H1 (cell line): ENCODE results near the gene WFDC11. TPM values are rescaled to one million over a fixed set of nuclear protein-coding genes. Genes with fewer than 3 reads are reported as not detected.

Source experiments
- CHD7 ChIP-seq: fragments of 300-600 bp; sonication (generic); IDR thresholded peaks from 2 replicates; pipeline ENCODE4 v1.7.1; 2012; ENCODE audit warnings: low read length, moderate library complexity, mild to moderate bottlenecking, inconsistent platforms; ENCODE audit not compliant: insufficient replicate concordance
- HDAC6 ChIP-seq: IDR thresholded peaks from one replicate; pipeline ENCODE4 v1.7.1; 2012; ENCODE audit warnings: low read depth, mild to moderate bottlenecking, inconsistent platforms, low read length, moderate library complexity
- JUND ChIP-seq: IDR thresholded peaks from 2 replicates; pipeline ENCODE4 v1.6.1; 2011; ENCODE audit warnings: mild to moderate bottlenecking, improper control_type of control experiment, low read length
- polyA plus RNA-seq, 7 experiments: library from polyadenylated mRNA; depleted of rRNA in 3 of 7; stranded (reverse) in 5 of 7; unstranded in 2 of 7; fragments of >200 nt in 5 of 7; fragments of 200-250 nt in 2 of 7; gene quantifications; 1 replicate in 5 of 7; 2 replicates in 1 of 7; 4 replicates in 1 of 7; pipeline versions ENCODE4 v1.2.1 to v1.2.3, GENCODE V29; 2011 to 2013; ENCODE audit warnings: missing spikeins in 2 of 7, mixed read lengths in 2 of 7
- total RNA-seq: library from RNA; stranded (reverse); fragmentation: NEBNext Ultra II Directional; extraction: Animal tissue kit (Norgen Biotek cat#: 25700); gene quantifications from 2 replicates; pipeline ENCODE4 v1.2.1, GENCODE V29; 2021

The WFDC11 gene
- total and polyA plus RNA-seq, 2 of the 8 experiments (the other 6 are each of a cell fraction or from before 2014, with no cell fraction given): not detected

DNA sequence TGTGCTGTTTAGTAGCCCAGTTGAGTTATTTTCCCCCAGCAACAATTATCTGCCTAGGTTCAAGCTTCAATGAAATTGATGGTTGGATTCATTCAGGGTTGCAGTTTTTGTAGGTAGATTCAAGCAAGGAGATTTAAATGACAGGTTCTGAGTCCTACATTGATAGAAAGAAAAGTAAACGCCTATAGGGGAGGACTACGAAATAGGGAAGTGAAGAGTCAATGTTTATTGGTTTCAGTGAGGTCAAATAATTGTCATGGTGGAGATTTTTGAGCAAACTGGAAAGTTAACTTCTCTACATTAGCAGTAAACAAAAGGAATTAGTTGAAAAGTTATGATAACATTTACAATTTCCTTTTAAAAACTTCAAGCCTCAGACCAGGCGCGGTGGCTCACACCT lies 31.1 kb upstream of the WFDC11 start (continued):
- TF ChIP-seq CHD7 (no peak), HDAC6 (no peak), JUND (no peak)
